GM21447 (cell line): ENCODE measurements around the gene MRPL46.

ENCODE experiments used
- ATAC-seq: cut with Tn5 transposase; IDR thresholded peaks from one replicate; pipeline ENCODE4 v1.9.1; 2021; ENCODE audit not compliant: unreplicated experiment

MRPL46 gene

GRCh38 chr15:88467073-88467934, at the start of gene MRPL46, which contains the start of gene MRPS11:
TSS of gene MRPL46 (minus strand) at chr15:88467388. CDS start at chr15:88467377, 11 bp downstream.
TSS of gene MRPS11 (plus strand) at chr15:88467708. CDS start at chr15:88467718, 10 bp downstream.
- peak; percentile 92 for ATAC-seq

DNA sequence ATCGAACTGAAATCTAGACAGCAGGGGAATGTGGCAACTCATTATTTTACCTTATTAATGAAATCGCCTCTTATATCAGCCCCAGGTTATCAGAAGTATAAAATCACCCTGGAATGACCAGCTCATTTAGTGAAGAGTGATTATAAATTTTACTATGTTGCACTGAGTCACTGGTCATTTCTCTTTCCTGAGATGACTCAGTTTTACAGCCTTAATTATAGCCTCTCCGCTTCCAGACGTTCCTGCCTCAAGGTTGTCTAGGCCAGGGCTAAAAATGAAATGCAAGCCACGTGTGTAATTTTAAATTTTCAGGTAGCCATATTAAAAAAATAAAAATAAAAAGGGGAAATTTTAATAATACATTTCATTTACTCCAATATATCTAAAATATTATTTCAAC, 46.0 kb upstream of the MRPL46 start:
- ATAC-seq = no peak

GRCh38 chr15:88512601-88513000, 45.4 kb upstream of the MRPL46 start:
- ATAC-seq = no peak

- no peak for ATAC-seq
Observed at GRCh38 chr15:88512078-88512477, 44.9 kb upstream of the MRPL46 start.

DNA sequence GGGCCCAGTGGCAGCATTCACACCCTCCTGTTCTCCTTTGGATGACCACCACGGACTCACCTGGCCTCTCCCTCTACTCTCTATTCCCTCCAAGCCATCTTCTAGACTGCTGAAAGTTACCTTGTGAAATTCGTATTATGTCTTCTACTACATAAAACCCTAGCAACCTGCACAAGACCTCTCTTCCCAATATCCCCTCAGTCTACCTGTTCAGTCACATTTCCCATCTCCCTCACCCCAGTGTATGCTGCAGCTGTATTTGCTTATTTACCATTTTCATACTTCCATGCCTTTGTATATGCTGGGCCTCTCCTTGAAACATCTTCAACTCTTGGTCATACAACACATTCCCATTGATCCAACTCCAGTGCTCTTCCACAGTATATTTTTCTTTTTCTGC, 44.0 kb upstream of the MRPL46 start:
- no peak for ATAC-seq

DNA sequence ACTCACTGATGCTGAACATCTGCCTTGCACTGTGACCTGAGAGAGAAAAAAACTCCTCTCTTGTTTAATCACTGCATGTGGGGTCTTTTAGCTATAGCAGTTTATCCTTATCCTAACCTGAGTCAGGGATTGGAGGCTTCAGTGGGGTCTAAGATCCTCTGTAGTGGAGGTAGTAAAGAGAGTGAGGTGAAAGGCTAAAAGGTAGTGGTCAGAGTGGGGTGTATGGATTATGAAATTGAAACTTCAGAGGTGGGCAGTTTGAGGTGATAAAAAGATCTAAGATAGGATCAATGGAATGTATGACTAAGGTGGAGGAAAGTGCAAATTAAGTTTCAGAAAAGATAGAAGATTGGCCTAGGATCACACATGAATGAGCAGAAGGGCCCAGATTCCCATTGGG, 42.8 kb upstream of the MRPL46 start:
- no peak for ATAC-seq

GRCh38 chr15:88509321-88509720, 42.1 kb upstream of the MRPL46 start:
- ATAC-seq = no peak

GRCh38 chr15:88506628-88507027, 39.4 kb upstream of the MRPL46 start:
- no peak for ATAC-seq

- no peak for ATAC-seq
Observed at GRCh38 chr15:88505721-88506120, 38.5 kb upstream of the MRPL46 start.

DNA sequence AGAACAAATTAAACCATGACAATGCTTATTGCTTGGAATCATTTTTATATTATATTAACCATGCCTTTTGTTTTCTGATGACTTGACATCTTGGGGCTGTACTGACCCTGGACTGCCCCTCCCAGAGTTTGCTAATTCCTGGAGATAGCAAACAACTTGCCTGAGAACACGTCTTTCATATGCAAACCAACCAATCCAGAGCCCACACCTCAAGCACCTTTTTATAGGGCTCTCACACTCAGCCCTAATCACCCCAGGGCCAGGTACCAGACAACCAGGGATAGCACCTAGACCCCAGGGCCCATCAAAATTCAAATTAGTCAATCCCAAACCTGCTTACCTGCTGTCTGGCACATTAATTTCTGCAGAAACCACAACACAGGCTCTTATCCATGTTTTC, 37.3 kb upstream of the MRPL46 start:
- no peak for ATAC-seq

GRCh38 chr15:88498996-88499395, 31.8 kb upstream of the MRPL46 start:
- ATAC-seq = no peak

DNA sequence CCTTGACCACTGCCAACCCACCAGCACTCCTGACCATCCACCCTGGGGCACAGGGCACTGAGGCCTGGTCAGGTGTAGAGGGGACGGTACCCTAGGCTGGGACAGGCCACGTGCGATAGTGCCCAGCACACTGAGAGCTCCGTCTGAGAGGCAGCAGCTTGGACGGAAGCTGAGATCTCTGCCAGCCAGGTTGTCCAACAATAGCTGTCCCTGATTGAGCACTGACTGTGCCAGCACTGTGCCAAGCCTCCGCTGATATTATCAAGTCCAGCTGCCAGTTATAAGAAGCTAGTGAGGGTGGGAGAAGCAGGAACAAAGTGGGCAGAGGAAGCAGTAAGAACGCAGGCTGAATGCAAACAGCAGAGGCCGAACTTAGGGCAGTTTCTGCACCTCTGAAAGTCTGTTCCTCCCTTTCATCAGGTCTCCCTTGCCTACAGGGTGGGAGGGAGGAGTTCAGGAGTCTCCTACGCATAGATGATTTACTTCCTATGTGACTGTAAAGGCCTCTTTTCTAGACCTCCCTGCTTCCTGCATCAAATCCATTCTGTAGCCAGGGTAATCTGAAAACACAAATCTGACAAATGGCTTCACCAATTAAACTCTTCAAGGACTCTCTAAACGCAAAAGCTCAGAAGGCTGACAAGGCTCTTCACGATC, 30.0 kb upstream of the MRPL46 start:
- ATAC-seq = no peak

- ATAC-seq = no peak
Observed at GRCh38 chr15:88493844-88494243, 26.7 kb upstream of the MRPL46 start.

- no peak for ATAC-seq
Observed at GRCh38 chr15:88491158-88491557, 24.0 kb upstream of the MRPL46 start.

GRCh38 chr15:88490036-88490435, 22.8 kb upstream of the MRPL46 start:
- ATAC-seq = no peak

DNA sequence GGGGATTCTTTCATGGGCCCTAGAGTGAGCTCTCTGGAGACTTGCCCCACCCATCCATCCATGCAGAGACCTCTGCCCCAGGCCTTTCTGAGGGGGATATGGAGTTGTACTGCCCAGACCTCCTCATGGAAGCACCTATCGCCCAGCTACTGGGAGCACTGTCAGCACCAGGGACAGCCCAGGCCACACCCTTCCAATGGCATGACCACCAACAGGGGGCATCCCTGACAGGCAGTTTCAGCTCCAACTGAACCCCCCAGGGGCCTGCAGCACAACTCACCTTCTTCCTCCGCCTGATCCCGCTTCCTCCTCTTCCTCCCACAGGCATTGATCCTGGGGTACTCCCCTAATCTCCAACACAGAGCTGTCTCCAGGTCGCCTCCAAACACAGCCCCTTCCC, 22.1 kb upstream of the MRPL46 start:
- no peak for ATAC-seq

- ATAC-seq = no peak
Observed at GRCh38 chr15:88487796-88488523, 20.8 kb upstream of the MRPL46 start.

- ATAC-seq = no peak
Observed at GRCh38 chr15:88487178-88487795, 20.1 kb upstream of the MRPL46 start.

- ATAC-seq = no peak
Observed at GRCh38 chr15:88484682-88485331, 17.6 kb upstream of the MRPL46 start.

DNA sequence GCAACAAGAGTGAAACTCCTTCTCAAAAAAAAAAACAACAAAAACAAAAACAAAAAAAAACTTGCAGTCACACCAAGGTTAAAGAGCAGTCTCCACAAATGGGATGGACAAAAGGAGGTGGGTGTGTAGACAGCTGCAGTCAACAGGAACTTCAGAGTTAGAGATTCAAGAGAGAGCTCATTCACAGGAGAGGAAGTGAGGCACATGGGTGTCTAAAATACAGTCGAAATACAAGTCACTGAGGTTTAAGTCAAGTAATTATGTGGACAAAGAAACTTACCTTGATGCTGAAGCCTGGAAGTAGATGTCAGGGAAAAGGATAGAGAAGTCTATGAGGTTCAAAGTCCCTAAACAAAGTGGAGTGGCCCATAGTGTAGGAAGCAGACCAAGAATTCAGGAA, 15.1 kb upstream of the MRPL46 start:
- no peak for ATAC-seq

DNA sequence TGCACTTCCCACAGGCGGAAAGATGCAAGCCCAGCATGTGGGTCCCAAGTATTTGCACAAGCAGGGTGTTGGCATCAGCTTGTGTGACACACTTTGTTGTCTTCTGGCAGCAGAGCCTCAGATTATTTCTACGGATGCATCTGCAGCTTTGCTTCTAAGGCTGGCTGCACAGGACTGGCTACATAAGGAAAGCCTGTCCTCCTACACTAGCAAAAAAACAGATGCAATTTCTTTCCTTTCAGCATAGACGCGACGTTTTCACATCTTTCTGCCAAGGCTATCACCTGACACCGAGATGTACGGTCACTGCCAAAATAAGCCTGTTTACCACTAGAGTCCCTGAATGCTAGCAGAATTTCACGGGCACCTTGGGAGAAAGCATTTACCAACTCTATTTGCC, 13.8 kb upstream of the MRPL46 start:
- ATAC-seq = no peak
